ENCODE measurements around the gene HIVEP1.

The HIVEP1 gene

DNA sequence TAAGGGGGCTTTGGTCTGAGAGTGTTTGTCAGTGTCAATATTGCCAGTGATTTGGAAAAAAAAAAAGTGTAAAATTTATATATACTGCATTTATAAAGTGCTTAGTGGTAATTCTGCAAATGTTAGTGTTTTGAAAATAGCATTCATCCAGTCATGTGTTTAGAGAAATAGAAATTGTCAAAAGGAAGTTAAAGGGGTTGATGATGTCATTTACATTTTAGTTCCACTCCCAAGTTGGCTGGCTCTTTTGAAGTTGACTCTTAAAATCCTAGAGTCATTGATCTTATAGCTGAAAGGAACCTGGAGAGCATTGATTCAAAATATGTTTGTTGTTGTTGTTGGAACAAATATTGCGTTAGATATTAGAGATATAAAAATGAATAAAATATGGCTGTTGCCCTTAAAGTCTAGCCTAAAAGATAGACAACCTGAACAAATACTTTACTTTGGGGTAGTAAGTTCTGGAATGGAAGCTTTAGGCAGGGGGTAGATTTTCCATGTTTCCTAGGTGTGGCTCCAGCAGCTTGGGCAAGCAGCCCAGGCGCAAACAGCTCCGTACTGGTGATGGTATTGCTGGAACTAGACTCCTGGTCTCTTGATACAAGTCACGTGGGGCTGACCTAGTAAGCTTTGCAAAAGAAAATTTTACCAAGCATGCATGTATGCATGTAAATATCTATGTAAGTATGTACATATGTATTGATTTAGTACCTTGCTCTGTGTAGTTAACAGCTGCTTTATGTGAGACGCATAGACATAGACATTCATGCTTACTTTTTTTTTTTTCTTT, 46.3 kb downstream of the HIVEP1 start:
- no peak for DNase-seq

DNA sequence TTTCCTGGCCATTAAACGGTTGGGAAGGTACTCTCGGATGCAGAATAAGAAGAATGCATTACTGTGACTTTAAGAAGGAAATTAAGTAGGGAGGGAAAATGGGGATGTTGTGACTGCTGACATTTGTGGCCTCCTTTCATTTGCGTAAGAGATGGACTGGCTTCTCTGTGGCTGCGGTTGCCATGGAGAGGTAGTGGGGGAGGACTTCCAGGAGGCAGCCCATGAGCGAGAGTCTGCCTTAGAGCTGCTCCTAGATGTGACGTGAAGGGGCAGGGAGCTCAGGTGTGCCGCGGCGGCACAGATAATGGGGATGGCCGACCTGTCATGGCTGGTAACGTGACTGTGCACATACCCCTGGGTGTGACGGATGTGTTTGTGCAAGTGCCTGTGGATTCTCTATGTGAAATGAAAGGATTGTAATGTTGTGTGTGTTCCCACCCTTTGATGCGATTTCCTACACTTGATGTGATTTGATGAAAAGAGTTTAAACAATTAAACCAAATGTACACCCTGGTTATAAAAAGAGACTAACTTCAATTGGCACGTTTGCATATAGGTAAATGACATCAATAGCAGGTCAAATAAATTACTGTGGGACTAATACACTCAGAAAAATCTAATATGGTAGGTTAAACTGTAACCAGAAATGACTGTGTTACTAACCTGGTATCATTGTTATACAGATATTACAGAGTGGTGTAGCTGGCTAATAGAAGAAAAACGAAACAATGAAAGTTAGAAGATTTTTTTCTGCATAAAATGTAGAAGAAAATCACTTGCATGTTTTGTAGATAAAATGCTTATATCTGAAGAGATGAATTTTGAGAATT, 48.9 kb downstream of the HIVEP1 start:
- DNase-seq: peak; percentile 11 to 42

DNA sequence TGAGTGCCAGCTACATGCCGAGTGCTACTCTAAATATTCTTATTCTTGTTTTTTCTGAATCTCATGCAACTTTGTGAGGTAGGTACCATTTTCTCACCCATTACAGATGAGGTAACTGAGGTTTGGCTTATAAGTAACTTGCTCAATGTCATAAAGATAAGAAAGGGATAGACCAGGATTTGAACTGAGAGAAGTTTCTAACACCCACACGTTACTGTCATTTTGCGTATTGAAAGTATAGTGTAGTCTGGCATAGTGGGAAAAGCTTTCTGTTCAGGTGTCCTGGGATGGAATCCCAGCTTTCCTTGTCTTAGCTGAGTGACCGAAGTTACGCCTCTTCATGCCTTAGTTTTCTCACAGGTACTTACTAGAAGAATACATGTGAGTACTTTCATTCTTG, 50.5 kb downstream of the HIVEP1 start:
- DNase-seq: no peak

DNA sequence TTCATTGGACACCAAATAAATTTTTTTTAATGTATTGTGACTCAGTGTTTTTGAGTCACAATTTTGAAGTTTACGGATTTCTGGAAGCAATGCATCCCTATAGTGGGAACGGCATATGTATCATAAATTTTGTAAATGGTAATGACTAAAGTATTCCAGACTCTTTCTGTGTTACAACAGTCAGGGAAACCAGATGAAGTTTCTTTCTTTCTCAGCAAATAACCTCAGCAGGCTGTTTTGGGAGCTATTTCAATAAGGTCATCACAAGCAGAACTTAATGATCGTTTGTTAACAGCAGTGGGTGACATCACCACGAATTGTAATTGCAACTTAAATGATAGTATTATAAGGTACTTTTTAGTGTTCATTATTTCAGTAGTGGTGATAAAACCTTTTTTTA, 52.0 kb downstream of the HIVEP1 start:
- DNase-seq: no peak

DNA sequence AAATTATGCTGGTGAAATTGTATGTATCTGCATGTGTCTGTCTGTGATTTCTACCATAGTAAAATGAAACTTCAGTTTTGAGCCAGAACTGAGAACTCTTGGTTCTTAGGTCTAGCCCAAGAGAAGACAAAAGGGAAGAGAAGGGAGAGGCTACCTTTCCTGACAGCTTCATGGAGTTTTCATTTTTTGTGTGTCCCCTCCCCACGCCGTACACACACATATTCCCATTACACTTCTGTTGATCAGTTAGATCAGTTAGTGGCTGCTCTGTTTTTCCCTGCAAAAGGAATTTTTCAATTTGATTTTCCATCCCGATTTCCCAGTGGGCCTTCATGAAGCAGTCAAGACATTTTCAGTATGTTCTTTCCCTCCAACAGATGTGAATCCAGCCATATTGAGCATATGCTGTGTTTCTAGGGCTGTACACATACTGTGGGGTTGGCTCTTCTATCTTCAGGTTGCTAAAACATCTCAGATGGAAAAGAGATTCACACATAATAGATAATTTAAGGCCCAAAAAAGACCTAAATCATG, 52.5 kb downstream of the HIVEP1 start:
- no peak for DNase-seq

DNA sequence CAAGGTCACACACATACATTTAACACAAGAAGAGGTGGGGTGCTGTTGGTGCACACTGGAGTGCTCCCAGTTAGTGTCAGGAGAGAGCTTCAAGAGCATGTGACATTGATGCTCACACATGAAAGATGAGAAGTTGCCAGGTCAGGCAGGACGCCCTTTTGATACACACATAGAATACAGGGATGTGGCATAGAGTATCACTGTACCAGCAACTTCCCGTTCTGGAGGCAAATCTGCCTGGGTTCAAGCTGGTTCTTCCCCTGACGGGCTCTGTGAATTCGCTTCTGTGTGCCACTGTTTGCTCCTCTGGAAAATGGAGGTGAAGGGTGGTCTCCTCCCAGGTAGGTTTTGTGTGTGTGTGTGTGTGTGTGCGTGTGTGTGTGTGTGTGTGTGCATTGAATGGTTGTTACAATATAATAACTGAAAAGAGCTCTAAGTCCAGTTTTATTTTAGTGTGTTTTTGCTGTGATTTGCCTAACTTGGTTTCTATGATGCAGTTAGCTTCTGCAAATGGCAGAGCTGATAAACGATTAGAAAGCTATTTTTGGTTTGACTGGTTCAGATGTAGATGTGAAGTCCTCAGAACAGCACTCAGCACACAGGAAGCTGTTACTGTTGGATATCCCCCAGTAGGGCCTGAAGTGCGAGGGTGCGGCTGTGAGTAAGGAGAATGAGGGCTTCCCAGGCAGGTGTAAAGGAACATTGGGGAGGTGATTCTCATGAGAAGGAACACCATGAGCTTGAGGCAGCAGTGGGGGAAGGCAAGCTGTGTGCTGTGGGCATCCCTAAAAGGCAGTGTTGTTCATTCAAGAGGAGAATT, 53.4 kb downstream of the HIVEP1 start:
- DNase-seq: peak in 1 of 2 experiments; percentile 8

DNA sequence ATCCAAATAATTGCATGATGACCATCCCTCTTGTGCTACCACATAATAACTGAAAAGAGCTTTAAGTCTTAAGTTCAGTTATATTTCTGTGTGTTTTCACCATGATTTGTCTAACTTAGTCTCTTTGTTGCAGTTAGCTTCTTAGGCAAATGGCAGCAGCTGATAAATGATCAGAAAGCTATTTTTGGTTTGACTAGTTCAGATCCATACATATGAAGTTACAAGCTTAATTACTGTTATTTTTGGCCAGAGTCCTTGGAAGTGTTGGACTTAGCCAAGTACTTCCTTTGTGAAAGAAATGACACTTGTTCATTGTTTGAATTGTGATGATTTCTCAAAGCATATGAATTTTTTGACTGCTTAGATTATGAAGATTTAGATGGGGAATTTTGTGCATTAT, 54.2 kb downstream of the HIVEP1 start:
- DNase-seq: no peak

DNA sequence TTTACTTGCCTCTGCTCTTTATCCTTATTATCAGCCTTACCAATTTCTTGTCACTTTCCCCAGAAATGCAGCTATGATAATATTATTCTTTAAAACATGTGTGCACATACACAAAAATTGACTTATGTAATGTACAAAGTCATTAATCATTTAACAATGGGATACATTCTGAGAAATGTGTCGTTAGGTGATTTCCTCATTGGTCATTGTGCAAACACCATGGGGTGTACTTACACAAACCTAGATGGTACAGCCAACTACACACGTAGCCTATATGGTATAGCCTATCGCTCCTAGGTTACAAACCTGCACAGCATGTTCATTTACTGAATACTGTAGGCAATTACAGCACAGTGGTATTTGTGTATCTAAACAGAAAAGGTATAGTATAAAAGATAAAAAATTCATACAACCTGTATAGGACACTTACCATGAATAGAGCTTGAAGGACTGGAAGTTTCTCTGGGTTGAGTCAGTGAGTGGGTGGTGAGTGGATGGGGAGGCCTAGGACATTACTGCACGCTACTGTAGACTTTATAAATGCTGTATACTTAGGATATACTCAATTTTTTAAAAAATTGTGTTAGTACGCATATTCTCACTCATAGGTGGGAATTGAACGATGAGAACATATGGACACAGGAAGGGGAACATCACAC, 56.9 kb downstream of the HIVEP1 start:
- no peak for DNase-seq

DNA sequence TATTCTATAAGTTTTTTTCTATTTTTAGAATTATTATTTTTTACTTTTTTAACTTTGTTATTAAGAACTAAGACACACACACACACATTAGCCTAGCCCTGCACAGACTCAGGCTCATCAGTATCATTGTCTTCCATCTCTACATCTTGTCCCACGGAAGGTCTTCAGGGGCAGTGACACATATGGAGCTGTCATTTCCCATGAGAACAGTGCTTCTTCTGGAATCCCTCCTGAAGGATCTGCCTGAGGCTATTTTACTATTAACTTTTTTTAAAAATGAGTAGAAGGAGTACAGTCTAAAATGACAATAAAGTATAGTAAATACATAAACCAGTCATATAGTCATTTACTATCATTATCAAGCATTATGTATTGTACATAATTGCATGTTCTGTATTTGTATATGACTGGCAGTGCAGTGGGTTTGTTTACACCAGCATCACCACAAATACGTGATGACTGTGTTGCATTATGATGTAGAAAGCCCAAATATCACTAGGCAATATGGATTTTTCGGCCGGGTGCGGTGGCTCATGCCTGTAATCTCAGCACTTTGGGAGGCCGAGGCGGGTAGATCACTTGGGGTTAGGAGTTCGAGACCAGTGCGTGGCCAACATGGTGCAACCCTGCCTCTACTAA, 57.9 kb downstream of the HIVEP1 start:
- DNase-seq: no peak

DNA sequence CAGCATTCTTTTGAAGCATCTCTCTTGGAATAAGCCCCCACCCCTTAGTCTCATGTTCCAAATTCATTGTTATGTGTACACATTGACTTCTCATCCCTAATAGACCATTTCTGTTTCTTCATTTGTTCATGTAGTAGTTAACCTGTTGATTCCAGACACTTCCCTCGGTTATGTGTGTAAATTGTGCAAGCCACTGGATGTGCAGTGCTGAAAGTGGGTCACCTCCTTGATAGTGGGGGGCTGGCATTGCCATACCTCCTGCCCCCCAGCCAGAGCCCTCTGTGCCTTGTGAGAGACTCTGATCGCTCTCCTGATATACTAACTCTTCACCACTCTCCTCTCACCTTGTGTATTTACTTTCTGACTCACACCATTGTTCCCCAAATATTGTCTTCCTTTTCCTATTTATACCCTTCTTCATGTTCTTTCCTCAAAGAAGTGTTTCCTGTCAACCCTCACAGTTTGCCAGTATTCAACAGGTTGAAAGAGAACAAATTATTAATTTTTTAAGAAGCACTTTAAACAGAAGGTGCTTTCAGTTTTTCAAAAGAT, 59.0 kb downstream of the HIVEP1 start:
- DNase-seq: no peak

DNA sequence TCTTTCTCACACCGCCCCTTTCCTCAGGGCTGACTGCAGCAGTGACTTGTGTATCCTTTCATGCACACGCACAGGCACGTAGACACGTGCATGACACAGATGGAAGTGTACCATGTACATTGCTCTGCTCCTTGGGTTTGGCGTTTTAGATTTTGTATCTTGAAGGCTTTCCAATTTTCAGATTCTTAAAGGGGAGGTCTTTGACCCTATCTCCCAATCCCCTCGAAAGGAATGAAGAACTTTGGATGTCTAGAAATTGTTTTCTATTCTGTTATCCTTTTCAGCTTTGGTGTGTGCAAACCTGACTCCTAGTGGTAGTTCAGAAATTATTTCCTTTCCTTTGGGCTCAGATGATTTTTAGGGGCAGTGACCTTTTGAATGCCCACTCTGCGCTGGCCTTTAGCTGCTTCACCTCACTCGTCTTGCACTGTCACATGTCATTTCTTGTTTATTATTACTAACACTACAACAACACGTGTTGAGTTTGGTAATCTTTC, 63.0 kb downstream of the HIVEP1 start:
- no peak for DNase-seq

DNA sequence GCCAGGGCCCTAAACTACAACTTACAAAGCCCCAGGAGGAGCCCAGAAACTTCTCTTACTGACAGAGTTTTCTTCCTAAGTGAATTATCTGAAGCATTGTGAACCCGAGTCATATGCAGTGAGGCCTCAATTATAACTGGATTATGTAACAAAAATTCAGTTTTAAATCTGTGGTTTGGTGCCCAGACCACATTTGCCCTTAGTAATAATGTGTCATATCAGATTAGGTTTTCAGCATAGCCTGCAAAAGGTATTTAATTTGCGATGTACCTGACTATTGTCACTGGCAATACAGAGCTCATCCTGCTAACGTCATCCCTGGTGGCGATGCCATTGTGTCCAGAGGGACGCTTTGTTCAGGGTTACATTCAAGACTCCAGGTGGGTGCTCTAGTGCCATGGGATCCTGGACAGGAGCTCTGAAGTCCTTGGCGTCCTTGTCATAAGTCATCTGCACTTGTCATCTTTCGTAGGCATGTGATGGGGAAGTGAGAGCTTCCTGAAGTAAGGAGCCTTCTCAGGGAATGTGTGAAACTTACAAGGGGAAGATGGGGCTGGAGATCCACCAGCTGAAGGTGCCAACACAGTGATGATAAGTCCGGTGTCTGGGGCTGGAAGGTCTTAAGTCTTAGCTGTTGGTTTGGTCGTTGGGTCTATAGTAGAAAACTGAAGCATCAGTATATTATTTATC, 65.1 kb downstream of the HIVEP1 start:
- DNase-seq: no peak

DNA sequence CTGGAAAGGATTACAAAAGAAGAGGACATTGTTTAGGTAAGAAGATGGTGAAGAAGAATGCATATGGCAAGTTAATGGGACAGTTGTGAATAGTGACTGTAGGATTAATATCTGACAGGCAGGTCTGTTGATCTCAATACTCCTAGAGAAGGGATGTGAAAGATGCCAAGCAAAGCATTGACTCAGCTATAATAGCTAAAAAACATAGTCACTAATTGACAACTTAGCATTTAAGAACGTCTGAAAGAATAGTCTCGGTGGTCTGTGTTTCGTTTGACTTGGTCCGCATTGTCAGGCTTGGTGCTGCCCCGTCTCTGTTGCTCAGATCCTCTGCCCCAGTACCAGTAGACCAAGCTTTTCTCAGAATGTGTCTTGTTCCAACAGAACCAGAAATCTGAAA, 65.9 kb downstream of the HIVEP1 start:
- no peak for DNase-seq

DNA sequence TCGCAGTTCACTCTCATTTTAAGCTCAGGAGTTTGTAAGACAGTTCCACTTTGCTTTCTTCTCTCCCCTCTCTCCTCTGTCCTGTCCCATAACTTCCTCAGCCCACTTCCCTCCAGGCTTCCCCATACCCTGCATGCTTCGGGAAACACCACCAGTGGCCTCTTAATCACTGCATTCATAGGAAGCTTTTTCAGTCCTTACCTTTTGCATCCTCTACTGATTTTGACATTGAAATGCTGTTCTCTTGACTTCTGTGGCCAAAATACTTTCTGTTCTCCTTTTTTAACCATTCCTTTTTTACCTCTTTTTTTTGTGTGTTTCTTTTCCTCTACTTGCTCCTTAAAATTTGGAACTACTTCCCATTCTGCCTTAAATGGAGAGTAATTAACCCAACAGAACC, 69.7 kb downstream of the HIVEP1 start:
- DNase-seq: no peak

DNA sequence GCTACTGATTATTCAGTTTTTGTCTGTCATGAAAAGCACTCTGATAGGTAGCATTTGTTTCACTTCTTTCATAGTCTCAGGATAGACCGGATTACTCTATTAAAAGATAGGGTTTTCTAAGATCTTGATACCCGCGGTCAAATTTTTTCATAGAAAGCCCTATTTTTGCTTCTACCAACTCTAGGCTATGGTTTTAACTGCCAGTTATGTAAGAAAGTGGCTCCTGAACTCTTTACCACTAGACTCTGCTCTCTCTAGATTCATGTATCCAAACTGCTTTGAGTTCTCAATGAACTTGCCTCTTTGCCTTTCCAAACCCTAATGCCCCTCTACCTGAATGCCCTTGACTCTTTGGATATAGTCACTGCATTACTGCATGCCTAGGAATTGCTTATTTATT, 70.3 kb downstream of the HIVEP1 start:
- no peak for DNase-seq

DNA sequence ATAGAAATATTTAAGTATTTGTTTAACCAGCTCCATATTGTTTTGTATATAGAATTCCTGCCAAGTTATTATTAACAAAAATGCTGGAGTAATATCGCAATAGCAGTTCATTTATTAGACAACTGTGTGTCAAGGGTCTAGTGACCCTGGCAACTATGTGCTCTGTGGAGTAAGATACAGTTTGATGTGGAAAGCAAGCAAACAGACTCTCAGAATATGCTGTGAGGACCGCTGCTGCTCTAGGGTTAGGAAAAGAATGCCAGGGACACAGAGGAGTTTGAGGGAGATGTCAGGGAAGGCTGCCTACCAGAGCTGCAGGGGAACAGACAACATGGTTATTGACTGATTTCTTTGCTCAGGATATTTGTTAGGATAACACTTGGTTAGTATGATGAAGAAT, 71.2 kb downstream of the HIVEP1 start:
- DNase-seq: no peak

DNA sequence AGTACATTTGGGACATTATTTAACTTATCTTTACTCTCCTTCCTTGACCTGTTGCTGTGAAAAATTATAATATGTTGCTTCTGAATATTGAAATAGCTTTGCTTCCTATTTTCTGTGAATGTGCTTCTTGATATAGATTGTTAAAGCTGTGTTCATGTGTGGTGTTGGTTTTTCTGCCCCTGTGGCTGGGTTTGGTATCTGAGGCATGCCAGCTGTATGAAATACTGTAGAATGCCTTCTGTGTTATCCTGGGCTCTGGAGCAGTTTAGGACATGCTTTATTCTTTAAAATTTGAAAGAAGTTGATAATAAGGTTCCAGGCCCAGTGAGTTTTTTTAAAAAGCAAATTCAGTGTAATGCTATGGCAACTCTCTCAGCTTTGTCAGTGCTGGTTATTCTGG, 71.7 kb downstream of the HIVEP1 start:
- no peak for DNase-seq

DNA sequence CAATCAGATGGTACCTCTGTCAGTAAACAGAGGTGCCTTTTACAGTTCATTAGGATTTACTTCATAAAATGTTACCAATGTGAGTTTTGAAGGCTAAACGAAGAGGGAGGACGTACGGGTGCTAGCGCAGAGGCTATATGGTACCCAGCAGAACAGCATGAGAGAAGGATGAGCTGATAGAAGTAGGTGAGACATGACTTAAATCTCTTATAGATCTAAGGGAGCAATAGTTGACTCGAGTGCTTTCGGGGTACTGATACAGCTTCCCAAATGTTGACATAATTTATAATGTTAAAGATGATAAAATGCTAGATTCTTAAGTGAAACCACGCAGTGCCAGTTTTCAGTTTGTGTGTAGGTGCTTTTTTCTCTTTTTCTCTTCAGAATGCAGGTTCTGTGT, 72.6 kb downstream of the HIVEP1 start:
- no peak for DNase-seq

DNA sequence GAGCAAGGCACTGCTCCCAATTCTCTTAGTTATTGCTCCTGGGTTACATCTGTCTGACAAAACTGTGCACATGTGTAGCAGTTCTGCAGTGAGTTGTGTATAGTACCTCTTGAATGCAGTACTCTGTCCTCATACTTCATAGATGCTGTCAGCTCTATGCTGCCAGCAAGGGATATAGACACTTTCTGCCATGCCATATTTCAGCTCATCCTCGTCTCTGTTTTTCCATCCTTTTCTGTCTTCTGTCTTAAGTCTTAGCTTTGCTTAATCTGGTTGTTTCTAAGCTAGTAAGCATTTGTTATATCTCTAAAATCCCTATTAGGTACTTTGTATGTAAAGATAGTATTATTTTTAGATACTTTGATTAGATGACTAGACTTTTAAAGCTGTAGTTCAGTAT, 76.4 kb downstream of the HIVEP1 start:
- DNase-seq: no peak

DNA sequence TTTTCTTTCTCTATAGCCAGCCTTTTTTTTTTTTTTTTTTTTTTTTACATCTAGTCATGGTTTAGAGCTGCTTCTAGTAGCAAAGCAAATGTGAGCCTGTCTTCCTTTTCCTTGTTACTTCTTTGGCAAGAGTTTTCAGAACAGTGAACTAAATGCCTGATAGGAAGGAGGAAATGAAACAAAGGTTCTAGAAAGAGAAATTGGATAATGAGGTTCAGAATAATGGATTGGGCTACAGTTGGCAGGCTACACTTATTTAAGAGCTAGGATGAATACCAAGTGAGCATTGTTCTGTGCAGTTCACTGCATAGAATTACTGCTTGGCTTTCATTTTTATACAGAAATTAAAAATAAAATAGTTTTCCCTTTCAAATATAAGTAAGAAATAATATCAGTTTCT, 78.6 kb downstream of the HIVEP1 start:
- DNase-seq: no peak

DNA sequence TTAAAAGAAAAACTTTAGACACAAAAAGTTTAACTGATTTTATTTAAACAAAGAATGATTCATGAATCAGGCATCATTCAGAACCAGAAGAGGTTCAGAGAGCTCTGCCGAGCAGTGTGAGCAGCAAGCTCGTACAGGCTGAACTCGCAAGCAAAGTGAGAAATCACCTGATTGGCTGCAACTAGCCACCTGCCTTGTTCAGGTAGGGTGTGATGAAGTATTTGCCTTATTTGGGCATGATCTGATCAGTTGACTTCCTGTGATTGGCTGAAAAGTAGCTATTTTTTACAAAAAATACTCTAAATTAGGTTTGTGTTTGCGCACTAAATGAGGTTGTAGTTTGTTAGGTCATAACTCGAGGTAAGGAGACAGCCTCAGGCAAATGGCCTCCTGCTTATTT, 80.7 kb downstream of the HIVEP1 start:
- DNase-seq: no peak
